ENCODE measurements around the gene EFEMP2.
"Not testable (repeated sequence)": the region's sequence is repeated elsewhere in the genome, so short reads cannot be mapped to it uniquely, and the experiment has no call there.

DNA sequence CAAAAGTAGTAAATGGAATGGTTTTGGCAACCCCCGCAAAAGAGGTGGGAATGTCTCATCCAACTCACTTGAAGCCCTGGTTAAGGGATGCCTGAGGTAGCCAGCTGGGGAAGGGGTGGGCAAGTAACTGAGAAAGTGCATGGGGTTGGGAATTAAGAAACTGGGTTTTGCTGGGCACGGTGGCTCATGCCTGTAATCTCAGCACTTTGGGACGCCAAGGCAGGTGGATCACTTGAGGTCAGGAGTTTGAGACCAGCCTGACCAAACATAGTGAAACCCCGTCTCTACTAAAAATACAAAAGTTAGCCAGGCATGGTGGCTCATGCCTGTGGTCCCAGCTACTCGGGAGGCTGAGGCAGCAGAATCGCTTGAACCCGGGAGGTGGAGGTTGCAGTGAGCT, 23.9 kb downstream of the EFEMP2 start:
- TF ChIP-seq, protein P1, sequence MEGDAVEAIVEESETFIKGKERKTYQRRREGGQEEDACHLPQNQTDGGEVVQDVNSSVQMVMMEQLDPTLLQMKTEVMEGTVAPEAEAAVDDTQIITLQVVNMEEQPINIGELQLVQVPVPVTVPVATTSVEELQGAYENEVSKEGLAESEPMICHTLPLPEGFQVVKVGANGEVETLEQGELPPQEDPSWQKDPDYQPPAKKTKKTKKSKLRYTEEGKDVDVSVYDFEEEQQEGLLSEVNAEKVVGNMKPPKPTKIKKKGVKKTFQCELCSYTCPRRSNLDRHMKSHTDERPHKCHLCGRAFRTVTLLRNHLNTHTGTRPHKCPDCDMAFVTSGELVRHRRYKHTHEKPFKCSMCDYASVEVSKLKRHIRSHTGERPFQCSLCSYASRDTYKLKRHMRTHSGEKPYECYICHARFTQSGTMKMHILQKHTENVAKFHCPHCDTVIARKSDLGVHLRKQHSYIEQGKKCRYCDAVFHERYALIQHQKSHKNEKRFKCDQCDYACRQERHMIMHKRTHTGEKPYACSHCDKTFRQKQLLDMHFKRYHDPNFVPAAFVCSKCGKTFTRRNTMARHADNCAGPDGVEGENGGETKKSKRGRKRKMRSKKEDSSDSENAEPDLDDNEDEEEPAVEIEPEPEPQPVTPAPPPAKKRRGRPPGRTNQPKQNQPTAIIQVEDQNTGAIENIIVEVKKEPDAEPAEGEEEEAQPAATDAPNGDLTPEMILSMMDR (IDR thresholded peaks at IDR 0.05), result not testable (repeated sequence)
- TF ChIP-seq ZFX (IDR thresholded peaks at IDR 0.05; ENCODE audit: borderline replicate concordance), result not testable (repeated sequence)

All from 22Rv1 (cell line).